ENCODE data around the gene FAM25G. TPM values are rescaled to one million over a fixed set of nuclear protein-coding genes. Genes with fewer than 3 reads are reported as not detected.

Gene FAM25G
- total RNA-seq, 1 donor from 2014 or later, result not detected

DNA sequence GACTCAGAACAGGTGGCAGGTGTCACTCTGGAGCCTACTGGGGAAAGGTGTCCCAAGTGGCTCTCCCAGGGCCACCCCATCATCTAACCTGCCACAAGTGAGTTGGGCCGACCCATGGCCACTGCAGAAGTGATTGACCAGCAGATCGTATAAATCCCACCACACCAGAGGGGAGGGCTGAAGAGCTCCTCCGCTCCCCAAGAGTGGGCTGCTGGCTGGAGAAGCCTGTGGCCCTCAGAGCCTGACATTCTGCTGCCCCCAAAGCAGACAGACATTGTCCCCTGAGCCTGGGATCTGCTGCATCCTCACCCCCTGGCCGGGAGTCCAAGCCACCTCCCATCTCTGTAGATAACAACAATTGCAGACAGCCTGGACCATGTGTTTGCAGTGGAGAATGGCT, 44.3 kb downstream of the FAM25G start:
- H3K27ac Mint-ChIP-seq, result no peak overlapping the region
- no peak overlapping the region for H3K4me3 Mint-ChIP-seq
- no peaks in the 10 kb centered on the region for H3K36me3 Mint-ChIP-seq
- no peaks in the 10 kb centered on the region for H3K4me1 Mint-ChIP-seq (ENCODE audit: unreplicated experiment)
- H3K27me3 Mint-ChIP-seq, result peaks cover 5% of the 10 kb centered on the region
- H3K9me3 Mint-ChIP-seq, result peaks cover 11% of the 10 kb centered on the region
- TF ChIP-seq, protein P1, sequence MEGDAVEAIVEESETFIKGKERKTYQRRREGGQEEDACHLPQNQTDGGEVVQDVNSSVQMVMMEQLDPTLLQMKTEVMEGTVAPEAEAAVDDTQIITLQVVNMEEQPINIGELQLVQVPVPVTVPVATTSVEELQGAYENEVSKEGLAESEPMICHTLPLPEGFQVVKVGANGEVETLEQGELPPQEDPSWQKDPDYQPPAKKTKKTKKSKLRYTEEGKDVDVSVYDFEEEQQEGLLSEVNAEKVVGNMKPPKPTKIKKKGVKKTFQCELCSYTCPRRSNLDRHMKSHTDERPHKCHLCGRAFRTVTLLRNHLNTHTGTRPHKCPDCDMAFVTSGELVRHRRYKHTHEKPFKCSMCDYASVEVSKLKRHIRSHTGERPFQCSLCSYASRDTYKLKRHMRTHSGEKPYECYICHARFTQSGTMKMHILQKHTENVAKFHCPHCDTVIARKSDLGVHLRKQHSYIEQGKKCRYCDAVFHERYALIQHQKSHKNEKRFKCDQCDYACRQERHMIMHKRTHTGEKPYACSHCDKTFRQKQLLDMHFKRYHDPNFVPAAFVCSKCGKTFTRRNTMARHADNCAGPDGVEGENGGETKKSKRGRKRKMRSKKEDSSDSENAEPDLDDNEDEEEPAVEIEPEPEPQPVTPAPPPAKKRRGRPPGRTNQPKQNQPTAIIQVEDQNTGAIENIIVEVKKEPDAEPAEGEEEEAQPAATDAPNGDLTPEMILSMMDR (conservative IDR thresholded peaks at IDR 0.05), result no peak
- DNase-seq (ENCODE audit: extremely low spot score, unreplicated experiment), result no peak

- H3K36me3 Mint-ChIP-seq, result no peaks in the 10 kb centered on the region
- no peak for DNase-seq (ENCODE audit: extremely low spot score, unreplicated experiment)
- H3K4me1 Mint-ChIP-seq (ENCODE audit: unreplicated experiment), result no peaks in the 10 kb centered on the region
- peaks cover 11% of the 10 kb centered on the region for H3K9me3 Mint-ChIP-seq
- TF ChIP-seq, protein P1 (conservative IDR thresholded peaks at IDR 0.05), result no peak
- H3K27ac Mint-ChIP-seq, result no peak overlapping the region
- H3K27me3 Mint-ChIP-seq, result peaks cover 8% of the 10 kb centered on the region
- H3K4me3 Mint-ChIP-seq, result no peak overlapping the region
These were observed 45.8 kb downstream of the FAM25G start for GRCh38 chr10:47445720-47446119.

DNA sequence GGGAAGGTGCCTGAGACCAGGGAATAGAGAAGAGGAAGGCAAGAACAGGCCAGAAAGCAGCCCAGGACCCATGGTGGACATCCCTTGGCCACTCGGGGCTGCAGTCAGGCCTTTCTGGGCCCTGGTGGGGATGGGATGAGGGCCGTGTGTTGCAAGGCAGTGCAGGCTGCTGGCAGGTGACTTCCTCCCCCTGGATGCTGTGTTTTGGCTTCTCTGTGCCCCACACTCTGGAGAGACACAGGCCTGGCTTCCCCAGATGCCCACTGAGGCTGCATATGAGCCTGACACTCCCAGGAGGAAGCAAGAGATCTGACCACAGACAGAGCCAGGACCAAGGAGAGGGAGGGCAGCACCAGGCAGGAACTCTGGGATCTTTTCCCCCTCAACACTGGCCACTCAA, 47.5 kb downstream of the FAM25G start:
- H3K27ac Mint-ChIP-seq, result no peak overlapping the region

GRCh38 chr10:47443145-47443544, 48.4 kb downstream of the FAM25G start:
- no peak for DNase-seq (ENCODE audit: extremely low spot score, unreplicated experiment)
- H3K9me3 Mint-ChIP-seq, result peaks cover 15% of the 10 kb centered on the region
- no peaks in the 10 kb centered on the region for H3K36me3 Mint-ChIP-seq
- H3K27ac Mint-ChIP-seq, result no peak overlapping the region
- H3K27me3 Mint-ChIP-seq, result peaks cover 9% of the 10 kb centered on the region
- H3K4me3 Mint-ChIP-seq, result no peak overlapping the region
- H3K4me1 Mint-ChIP-seq (ENCODE audit: unreplicated experiment), result no peaks in the 10 kb centered on the region
- TF ChIP-seq, protein P1 (conservative IDR thresholded peaks at IDR 0.05), result no peak

More for the DNA sequence above, 47.5 kb downstream of the FAM25G start:
- no peak for DNase-seq (ENCODE audit: extremely low spot score, unreplicated experiment)
- Mint-ChIP-seq H3K9me3 (peaks cover 11% of the 10 kb centered on the region), H3K4me1 (ENCODE audit: unreplicated experiment) (no peaks in the 10 kb centered on the region), H3K4me3 (no peak overlapping the region), H3K36me3 (no peaks in the 10 kb centered on the region), H3K27me3 (peaks cover 4% of the 10 kb centered on the region)
- TF ChIP-seq, protein P1 (conservative IDR thresholded peaks at IDR 0.05), result no peak

DNA sequence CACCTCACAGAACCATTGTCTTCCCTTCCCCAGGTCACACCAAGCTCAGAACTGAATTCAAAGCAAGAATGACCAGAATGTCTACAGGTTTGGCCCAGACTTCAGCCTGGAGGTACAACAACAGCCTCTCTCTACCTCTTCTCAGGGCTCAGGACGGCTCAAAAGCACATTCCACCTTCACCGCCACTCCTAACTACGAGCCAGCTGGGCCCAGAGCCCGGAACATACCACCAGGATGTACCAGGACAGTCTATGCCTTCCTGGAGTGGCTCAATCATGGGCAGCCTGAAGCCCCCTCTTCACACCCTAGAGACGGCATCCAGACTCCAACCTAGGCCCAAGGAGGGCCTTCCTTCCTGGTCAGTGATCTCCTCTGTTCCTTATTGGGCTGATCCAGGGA, 49.1 kb downstream of the FAM25G start:
- TF ChIP-seq, protein P1 (conservative IDR thresholded peaks at IDR 0.05), result no peak
- peaks cover 9% of the 10 kb centered on the region for H3K27me3 Mint-ChIP-seq
- H3K4me1 Mint-ChIP-seq (ENCODE audit: unreplicated experiment), result no peaks in the 10 kb centered on the region
- H3K9me3 Mint-ChIP-seq, result peaks cover 15% of the 10 kb centered on the region
- H3K36me3 Mint-ChIP-seq, result no peaks in the 10 kb centered on the region
- H3K27ac Mint-ChIP-seq, result no peak overlapping the region
- DNase-seq (ENCODE audit: extremely low spot score, unreplicated experiment), result no peak
- H3K4me3 Mint-ChIP-seq, result no peak overlapping the region

DNA sequence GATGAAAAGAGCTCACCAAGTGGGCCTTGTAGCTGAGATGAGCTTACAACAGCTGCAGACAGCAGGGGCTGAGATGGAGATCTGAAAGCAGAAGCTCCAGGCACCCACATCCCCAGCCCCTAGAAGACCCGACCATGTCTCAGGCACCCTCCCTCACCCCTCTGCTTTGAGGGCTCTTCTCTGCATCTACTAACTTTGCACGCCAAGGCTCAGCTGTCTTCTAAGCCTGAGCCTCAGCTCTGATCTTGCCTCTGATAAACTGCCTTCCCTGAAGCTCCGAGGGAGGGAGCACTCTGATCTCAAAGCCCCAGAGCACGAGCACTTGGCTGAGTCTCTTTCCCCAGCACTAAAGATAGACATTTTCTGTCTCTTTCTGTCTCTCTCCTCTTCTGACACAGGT, 49.6 kb downstream of the FAM25G start:
- Mint-ChIP-seq H3K27me3 (peaks cover 9% of the 10 kb centered on the region), H3K4me1 (ENCODE audit: unreplicated experiment) (no peaks in the 10 kb centered on the region), H3K36me3 (no peaks in the 10 kb centered on the region), H3K4me3 (no peak overlapping the region), H3K9me3 (peaks cover 15% of the 10 kb centered on the region), H3K27ac (no peak overlapping the region)
- TF ChIP-seq, protein P1 (conservative IDR thresholded peaks at IDR 0.05), result no peak
- DNase-seq (ENCODE audit: extremely low spot score, unreplicated experiment), result no peak
